ENCODE data around the gene DCAF17.

DNA sequence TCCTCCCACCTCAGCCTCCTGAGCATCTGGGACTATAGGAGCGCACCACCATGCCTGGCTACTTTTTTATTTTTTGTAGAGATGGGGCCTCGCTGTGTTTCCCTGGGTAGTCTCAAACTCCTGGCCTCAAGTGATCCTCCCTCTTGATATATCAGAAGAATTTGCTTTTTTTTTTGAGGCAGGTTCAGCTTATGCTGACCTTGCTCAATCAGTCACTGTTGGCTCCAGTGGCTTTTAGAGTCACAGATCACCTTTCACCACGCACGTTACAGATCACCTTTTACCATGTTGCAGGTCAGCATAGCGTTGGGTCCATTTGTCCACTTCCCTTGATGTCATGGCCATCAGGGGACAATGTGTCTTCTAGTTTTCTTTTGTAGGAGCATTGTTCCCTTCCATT is 36.1 kb downstream of the DCAF17 start:
- TF ChIP-seq RXRA (IDR thresholded peaks at IDR 0.05) (no peak), TAF1 (conservative IDR thresholded peaks at IDR 0.05) (no peak), YY1 (IDR thresholded peaks at IDR 0.05) (no peak), EGR1 (IDR thresholded peaks at IDR 0.05; ENCODE audit: low read depth in 2 of 2) (no peak)
- TF ChIP-seq, protein P1, sequence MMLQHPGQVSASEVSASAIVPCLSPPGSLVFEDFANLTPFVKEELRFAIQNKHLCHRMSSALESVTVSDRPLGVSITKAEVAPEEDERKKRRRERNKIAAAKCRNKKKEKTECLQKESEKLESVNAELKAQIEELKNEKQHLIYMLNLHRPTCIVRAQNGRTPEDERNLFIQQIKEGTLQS (IDR thresholded peaks at IDR 0.05) = no peak
- TF ChIP-seq, protein P2, sequence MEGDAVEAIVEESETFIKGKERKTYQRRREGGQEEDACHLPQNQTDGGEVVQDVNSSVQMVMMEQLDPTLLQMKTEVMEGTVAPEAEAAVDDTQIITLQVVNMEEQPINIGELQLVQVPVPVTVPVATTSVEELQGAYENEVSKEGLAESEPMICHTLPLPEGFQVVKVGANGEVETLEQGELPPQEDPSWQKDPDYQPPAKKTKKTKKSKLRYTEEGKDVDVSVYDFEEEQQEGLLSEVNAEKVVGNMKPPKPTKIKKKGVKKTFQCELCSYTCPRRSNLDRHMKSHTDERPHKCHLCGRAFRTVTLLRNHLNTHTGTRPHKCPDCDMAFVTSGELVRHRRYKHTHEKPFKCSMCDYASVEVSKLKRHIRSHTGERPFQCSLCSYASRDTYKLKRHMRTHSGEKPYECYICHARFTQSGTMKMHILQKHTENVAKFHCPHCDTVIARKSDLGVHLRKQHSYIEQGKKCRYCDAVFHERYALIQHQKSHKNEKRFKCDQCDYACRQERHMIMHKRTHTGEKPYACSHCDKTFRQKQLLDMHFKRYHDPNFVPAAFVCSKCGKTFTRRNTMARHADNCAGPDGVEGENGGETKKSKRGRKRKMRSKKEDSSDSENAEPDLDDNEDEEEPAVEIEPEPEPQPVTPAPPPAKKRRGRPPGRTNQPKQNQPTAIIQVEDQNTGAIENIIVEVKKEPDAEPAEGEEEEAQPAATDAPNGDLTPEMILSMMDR (IDR thresholded peaks at IDR 0.05; ENCODE audit: low read depth, low read length, missing input control) = no peak
- TF ChIP-seq, protein P3, sequence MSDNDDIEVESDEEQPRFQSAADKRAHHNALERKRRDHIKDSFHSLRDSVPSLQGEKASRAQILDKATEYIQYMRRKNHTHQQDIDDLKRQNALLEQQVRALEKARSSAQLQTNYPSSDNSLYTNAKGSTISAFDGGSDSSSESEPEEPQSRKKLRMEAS (IDR thresholded peaks at IDR 0.05) = no peak
- TF ChIP-seq, protein P4, sequence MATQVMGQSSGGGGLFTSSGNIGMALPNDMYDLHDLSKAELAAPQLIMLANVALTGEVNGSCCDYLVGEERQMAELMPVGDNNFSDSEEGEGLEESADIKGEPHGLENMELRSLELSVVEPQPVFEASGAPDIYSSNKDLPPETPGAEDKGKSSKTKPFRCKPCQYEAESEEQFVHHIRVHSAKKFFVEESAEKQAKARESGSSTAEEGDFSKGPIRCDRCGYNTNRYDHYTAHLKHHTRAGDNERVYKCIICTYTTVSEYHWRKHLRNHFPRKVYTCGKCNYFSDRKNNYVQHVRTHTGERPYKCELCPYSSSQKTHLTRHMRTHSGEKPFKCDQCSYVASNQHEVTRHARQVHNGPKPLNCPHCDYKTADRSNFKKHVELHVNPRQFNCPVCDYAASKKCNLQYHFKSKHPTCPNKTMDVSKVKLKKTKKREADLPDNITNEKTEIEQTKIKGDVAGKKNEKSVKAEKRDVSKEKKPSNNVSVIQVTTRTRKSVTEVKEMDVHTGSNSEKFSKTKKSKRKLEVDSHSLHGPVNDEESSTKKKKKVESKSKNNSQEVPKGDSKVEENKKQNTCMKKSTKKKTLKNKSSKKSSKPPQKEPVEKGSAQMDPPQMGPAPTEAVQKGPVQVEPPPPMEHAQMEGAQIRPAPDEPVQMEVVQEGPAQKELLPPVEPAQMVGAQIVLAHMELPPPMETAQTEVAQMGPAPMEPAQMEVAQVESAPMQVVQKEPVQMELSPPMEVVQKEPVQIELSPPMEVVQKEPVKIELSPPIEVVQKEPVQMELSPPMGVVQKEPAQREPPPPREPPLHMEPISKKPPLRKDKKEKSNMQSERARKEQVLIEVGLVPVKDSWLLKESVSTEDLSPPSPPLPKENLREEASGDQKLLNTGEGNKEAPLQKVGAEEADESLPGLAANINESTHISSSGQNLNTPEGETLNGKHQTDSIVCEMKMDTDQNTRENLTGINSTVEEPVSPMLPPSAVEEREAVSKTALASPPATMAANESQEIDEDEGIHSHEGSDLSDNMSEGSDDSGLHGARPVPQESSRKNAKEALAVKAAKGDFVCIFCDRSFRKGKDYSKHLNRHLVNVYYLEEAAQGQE (IDR thresholded peaks at IDR 0.05) = no peak

Data from liver (tissue), 3 donors.